GM21529 (cell line): ENCODE data around the gene VTI1A.
"Not testable (repeated sequence)": the region's sequence is repeated elsewhere in the genome, so short reads cannot be mapped to it uniquely, and the experiment has no call there.

Experiments used
- ATAC-seq: cut with Tn5 transposase; IDR thresholded peaks from one replicate; pipeline ENCODE4 v1.9.1; 2021; ENCODE audit not compliant: unreplicated experiment

Gene VTI1A

DNA sequence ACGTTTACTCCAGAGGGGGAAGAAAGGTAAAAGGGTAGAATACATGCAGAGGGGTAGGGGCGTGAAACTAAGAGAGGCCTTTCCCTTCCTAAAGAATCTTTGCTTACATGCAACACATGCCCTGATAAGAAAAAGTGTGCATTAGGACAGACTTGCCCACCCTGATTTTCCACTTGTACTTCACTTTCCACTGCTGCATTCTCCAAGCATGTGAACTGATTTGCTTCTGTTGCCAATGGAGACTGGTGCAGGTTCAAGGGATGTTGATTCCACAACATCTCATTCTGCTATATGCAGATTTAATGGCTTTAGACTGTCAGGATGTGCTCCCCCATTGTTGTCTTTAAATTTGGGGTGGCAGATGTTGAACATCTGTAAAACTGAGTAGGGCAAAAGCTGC is 265.5 kb downstream of the VTI1A start:
- no peak for ATAC-seq

GRCh38 chr10:112713411-112713810 is 266.4 kb downstream of the VTI1A start:
- ATAC-seq: no peak

DNA sequence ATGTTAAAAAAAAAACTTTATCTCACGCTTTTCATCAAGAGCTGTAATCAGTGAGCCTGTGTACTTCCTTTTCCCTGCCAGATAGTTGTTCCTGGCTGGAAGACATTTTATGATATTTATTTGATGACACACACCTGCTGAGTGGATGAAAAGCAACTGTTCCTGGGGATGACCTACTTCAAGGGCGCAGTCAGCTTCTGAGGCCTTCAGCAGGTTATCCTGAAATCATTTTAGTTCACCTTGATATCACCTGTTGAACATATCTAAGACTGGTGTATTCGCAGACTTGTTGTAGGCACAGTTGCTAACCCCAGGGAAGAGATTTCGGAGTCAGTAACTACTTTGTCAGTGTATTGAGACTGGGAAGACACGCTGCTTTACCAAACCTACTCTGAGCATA is 268.6 kb downstream of the VTI1A start:
- ATAC-seq: no peak

DNA sequence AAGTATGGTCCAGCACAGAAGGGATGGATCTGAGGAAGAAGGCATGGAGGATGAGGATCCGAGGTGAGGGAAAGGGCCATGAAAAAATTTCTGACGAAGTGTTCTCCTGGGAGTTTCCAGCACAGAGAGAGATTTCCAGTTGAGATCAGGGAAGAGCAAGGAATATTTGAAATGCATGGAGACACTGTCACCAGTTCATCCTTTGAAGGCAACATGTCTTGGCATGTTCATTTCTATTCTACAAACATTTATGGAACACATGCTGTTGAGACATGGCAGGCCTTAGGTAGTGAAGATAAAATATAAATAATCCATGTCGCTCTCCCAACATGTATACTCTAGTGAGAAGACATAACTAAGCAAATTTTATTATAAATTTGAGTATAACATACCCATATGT is 269.1 kb downstream of the VTI1A start:
- ATAC-seq: no peak

DNA sequence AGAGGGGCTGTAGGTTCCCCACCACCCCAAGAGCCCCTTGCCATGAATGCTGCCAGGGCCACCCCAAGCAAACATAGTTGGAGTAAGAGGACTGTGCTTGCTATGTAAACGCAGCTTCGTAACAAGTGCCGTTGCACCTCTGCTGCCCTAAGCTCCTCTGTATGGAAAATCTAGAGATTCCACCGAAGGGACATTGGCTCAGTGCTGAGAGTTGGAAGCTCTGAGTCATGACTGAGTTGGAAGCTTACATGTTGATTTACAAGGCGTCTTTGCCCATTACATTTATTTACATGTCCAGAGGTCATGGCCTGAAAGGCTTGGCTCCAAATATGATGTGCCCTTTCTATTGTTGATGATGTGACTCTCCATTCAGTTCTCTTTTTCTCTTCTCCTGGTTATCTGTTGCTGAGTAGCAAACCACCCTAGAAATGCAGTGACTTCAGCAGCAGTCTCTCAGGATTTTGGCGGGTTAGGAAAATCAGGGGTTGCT is 270.0 kb downstream of the VTI1A start:
- no peak for ATAC-seq

- no peak for ATAC-seq
Observed at GRCh38 chr10:112720178-112720577, 273.2 kb downstream of the VTI1A start.

GRCh38 chr10:112721080-112721698 is 274.2 kb downstream of the VTI1A start:
- peak; percentile 79 for ATAC-seq

GRCh38 chr10:112722758-112723157 is 275.7 kb downstream of the VTI1A start:
- ATAC-seq: no peak

DNA sequence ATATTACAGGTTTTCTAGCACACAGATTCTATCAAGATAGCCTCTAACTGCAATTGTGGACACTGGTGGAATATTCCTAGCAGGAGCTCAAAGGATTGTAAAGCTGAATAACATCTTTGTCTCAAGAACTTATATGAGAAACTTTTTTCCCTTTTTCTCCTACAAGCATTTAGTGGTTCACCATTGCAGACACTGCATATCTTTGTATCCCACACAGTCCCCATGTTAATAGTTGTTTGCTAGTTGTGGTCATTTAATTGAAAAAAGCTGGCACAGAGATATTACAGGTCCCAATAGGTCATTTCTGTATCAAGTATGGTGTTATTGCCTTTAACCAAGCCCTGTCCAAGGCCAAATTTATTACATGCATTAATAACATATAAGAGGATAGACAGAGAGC is 276.9 kb downstream of the VTI1A start:
- no peak for ATAC-seq

- no peak for ATAC-seq
Observed at GRCh38 chr10:112724404-112724991, 277.5 kb downstream of the VTI1A start.

DNA sequence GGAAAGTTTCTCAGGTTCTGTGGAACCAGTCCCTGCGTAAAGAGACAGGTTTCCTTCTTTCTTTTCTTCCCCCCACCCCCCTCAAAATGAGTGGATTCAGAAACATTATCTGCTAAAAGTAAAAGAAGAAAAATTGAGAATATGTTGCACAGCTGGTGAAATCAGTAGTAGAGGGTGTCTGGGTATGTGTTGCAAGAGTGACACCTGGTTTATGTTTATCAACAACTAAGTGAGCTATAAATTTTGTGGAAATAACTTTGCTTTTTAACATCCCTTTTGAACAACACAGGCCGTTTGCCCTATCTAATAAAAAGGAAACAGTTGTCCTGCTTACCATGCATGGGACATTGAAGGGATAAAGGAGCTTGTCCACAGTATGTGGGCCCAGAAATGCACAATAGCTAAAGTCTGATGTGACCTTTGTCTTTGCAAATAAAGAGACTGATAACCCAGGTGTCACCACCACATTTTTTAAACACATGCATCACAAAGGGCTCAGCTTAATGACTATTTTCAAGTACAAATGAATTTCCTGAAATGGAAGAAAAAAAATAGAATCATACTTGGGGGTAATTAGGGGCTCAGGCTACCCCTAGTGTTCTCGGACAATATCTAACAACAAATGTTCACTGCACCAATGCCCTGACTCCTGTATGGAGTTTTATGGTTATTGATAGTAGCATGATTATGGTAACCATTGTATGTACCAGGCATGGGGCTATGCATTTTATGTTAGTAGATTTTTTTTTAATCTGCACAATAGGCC is 281.3 kb downstream of the VTI1A start:
- no peak for ATAC-seq

- ATAC-seq: no peak
Observed at GRCh38 chr10:112728997-112729396, 282.0 kb downstream of the VTI1A start.

DNA sequence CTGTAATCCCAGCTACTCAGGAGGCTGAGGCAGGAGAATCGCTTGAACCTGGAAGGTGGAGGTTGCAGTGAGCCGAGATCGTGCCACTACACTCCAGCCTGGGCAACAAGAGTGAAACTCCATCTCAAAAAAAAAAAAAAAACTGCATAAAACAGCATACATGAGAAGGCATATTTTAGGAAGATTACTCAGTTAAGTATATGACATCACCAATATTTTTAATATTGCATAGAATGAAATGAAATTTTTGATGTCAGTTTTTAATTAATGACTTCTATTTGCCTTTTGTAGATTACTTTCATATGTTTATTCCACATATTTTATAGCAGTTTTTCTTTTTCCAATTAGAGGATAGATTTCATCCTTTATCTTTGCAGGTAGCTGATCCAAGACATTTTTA is 284.4 kb downstream of the VTI1A start:
- ATAC-seq: not testable (repeated sequence)

GRCh38 chr10:112732277-112732921 is 285.4 kb downstream of the VTI1A start:
- peak; percentile 67 for ATAC-seq

GRCh38 chr10:112735041-112735695 is 288.2 kb downstream of the VTI1A start:
- no peak for ATAC-seq

DNA sequence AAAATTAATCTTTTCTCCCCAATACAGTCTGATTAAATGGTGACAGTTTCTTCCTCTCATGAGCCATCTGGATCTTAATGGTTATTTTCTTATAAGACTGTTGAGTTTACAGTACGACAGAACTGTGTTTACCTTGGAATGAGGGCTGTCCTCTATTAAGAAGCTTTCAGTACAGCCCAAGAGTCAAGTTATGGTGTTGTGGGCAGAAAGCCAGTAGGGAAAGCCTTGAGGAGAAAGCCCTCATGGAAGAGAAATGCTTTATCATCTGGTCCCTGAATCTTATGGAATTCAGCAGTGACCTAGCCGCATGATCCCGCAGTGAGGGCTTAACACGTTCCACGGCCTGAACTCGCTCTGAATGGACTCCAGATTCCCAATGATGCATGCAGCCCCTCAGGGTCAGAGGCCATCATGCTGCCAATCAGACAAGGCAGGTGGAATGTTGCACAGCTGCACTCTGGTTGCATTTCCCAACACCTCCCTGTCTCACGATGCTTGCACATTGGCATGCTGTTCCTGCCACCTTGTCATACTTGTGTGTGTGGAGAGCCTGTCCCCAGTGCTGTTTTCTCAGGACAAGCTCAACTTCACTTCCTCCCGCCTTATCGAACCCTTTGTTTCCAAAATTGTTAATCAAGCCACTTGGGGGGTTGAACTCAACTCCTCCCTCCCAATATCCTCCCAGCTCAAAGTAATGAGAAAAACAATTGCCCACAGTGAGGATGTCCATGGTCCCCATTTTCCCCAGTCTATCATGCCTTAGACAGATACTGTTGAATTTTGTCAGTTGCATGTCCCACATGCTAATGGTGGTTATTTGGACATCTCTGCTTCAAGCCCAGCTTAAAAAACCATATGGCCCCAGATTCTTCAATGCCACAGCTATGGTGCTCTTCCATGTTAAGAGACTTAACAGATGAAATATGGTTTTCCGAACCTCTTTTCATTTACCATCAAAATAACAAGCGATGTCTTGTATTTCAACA is 291.9 kb downstream of the VTI1A start:
- ATAC-seq: no peak

DNA sequence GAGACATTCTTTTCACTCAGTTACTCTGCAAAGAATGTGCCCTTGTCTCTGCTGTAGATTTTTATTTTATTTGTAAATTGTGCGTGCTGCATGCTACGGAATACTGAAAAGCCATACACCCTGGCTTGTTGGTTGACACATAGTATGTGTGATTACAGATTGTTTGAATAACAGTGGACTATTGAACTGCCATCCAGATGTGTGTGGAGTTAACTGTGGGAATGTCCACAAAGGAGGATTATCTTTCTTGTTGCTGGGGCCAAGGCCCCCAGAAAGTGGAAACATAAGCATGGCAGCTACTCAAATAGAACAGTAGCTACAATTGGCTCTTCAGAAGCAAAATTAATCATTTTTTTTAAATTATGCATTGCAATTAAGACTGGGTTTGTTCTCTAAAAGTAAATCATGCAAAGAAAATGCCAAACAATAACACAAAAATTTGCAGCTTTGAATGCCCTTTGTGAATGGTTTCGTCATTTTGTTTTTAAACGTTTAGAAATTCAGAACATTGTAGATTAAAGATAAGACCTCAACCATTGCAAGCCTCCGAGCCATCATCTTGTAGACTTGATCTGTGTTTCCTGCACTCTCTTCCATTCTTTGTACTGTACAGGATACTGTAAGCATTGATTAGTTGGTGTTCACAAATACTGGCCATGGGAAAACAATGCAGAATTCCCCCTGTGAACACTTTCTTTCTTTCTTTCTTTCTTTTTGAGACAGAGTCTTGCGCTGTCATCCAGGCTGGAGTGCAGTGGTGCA is 292.8 kb downstream of the VTI1A start:
- no peak for ATAC-seq

DNA sequence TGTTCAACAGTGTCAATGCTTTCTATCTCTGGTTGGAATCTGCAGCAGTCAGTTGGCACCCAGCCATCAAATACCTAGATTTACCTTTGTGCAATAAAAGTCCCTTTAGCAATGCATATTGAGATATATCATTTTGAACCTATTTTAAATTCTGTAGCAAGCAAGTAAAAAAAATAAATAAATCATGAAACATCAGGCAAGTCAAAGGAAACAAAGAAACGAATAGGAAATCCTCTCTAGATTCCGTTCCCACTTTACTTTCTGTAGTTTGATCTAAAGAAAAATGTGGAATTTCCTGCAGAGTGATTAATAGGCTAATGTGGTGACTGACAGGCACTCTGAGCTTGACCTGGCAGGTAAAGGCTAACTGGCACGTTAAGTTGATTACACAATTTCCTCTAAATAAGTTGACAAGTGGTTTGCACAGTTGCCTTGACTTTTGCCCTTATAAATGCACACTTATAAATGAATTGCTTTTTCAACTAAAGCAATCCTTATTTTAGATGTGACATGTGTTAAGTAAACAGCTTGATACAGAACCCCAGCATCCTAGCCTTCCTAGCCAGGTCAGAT is 294.9 kb downstream of the VTI1A start:
- no peak for ATAC-seq
